ENCODE results near the gene PTPRN2. TPM values are rescaled to one million over a fixed set of nuclear protein-coding genes. Genes with fewer than 3 reads are reported as not detected.

Gene PTPRN2
- total and polyA plus RNA-seq, 9 of the 15 experiments (the other 6 are each of a cell fraction or from before 2014, with no cell fraction given), result not detected

DNA sequence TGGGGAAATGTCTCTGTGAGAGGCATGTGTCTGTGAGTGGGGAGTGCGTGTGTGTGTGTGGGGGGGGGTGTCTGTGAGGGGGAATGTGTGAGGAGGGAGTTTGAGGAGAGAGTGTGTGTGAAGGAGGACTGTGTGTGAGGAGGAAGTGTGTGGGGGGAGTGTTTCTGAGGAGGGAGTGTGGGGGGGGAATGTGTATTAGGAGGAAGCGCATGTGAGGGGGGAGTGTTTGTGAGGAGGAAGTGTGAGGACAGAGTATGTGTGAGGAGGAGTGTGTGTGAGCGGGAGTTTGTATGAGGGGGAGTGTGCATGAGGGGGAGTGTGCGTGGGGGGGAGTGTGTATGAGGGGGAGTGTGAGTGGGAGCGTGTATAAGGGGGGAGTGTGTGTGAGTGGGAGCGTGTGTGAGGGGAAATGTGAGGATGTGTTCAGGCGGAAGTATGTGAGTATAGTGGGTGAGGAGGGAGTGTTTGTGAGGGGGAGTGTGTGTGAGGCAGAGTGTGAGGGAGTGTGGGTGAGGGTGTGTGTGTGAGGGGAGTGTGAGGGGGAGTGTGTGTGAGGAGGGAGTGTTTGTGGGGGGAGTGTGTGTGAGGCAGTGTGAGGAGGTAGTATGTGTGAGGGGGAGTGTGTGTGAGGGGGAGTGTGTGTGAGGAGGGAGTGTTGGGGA is 21.8 kb upstream of the PTPRN2 start:
- H3K36me3 ChIP-seq (ENCODE audit: control insufficient read depth, insufficient read depth, low read length), result peaks cover 64% of the 10 kb centered on the region; the same call in 2 of the 3 replicates
- FAIRE-seq (no peak), DNase-seq (ENCODE audit: extremely low read depth in 1 of 4, low spot score in 3 of 4) (peak in 2 of 4 experiments; percentile 42 to 50), ATAC-seq (peak; percentile 17; the same call in 2 of the 3 replicates)
- H3K27ac ChIP-seq (ENCODE audit: extremely low read depth, low read depth, low read length), result no peak overlapping the region
- H3K4me2 ChIP-seq (ENCODE audit: insufficient read depth, low read length), result no peak overlapping the region
- H4K20me1 ChIP-seq (replicated peaks; ENCODE audit: control insufficient read depth, insufficient read depth, low read length), result no peaks in the 10 kb centered on the region
- no peak overlapping the region for H2AFZ ChIP-seq (ENCODE audit: low read depth, low read length)
- H3K9me3 ChIP-seq (replicated peaks; ENCODE audit: control insufficient read depth, insufficient read depth, low read depth, low read length), result no peaks in the 10 kb centered on the region
- no peak overlapping the region for H3K9ac ChIP-seq (ENCODE audit: insufficient read depth in 1 of 2, low read depth in 2 of 2, low read length in 2 of 2)
- intact Hi-C loops (cut with micrococcal nuclease), result no loop called here
- in situ Hi-C loops (cut with MboI), result no loop called here
- H3K27me3 ChIP-seq (ENCODE audit: control insufficient read depth in 2 of 2, insufficient read depth in 2 of 2, low read length in 2 of 2), result no peaks in the 10 kb centered on the region
- no peak overlapping the region for H3K4me3 ChIP-seq
- ChIA-PET CTCF (ENCODE audit: low intra/inter-chr PET ratio) (no interaction called here), POLR2A (interaction anchor here (2.6 kb wide), 1 partner anchor 8 kb away, joined by 10 read pairs; no protein-coding TSS in a partner anchor)
- BruUV-seq (replicated peaks), result no TSS peak
- H3K9me1 ChIP-seq (ENCODE audit: control insufficient read depth, insufficient read depth, low read length), result no peaks in the 10 kb centered on the region
- H3K4me1 ChIP-seq (replicated peaks in 1 of 2; ENCODE audit: control insufficient read depth in 2 of 2, insufficient read depth in 2 of 2, low read length in 2 of 2), result peaks cover 0 to under 1% of the 10 kb centered on the region in 2 experiments; a peak in 1 of 5 replicates
- 70% methylated on average over 4 of the region's 7 CpGs for WGBS (ENCODE audit: insufficient coverage, low coverage, missing lambda C conversion rate)
- H3K79me2 ChIP-seq (ENCODE audit: control insufficient read depth, insufficient read depth, low read length), result no peaks in the 10 kb centered on the region
- TF ChIP-seq PHB2 (IDR thresholded peaks at IDR 0.05; ENCODE audit: low read depth) (no peak), NFIX (CRISPR knock-in tag; IDR thresholded peaks at IDR 0.05; ENCODE audit: low read depth) (no peak), SPI1 (IDR thresholded peaks at IDR 0.05; ENCODE audit: borderline replicate concordance, low read depth, low read length) (peak; percentile 29; the same call in 1 of the 2 replicates), RBFOX2 (IDR thresholded peaks at IDR 0.05; ENCODE audit: low read depth, low read length) (no peak), EGR1 (conservative IDR thresholded peaks at IDR 0.05) (peak; percentile 94), CC2D1A (IDR thresholded peaks at IDR 0.05) (0 out of 2 replicates have a peak, but pooled peaks have one; percentile 13), E2F3 (CRISPR knock-in tag; IDR thresholded peaks at IDR 0.05) (no peak), DPF2 (IDR thresholded peaks at IDR 0.05) (peak; percentile 46; the same call in 1 of the 2 replicates), KDM1A (IDR thresholded peaks at IDR 0.05) (no peak), KHSRP (IDR thresholded peaks at IDR 0.05) (no peak), CCAR2 (IDR thresholded peaks at IDR 0.05; ENCODE audit: low read depth, low read length) (0 out of 2 replicates have a peak, but pooled peaks have one; percentile 18), PTTG1 (tag; IDR thresholded peaks at IDR 0.05; ENCODE audit: low read depth) (no peak), SUPT5H (IDR thresholded peaks at IDR 0.05) (peak; percentile 66; the same call in 1 of the 2 replicates), POLR2B (IDR thresholded peaks at IDR 0.05; ENCODE audit: low read depth, partially characterized antibody) (peak; percentile 57), MYBL2 (IDR thresholded peaks at IDR 0.05; ENCODE audit: low read depth) (no peak), MYBL2 (CRISPR knock-in tag; IDR thresholded peaks at IDR 0.05; ENCODE audit: borderline replicate concordance) (no peak), ARID1B (IDR thresholded peaks at IDR 0.05) (0 out of 2 replicates have a peak, but pooled peaks have one; percentile 6)
- TF ChIP-seq, protein P1, sequence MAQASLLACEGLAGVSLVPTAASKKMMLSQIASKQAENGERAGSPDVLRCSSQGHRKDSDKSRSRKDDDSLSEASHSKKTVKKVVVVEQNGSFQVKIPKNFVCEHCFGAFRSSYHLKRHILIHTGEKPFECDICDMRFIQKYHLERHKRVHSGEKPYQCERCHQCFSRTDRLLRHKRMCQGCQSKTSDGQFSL (CRISPR knock-in tag; IDR thresholded peaks at IDR 0.05), result 0 out of 2 replicates have a peak, but pooled peaks have one; percentile 55
- TF ChIP-seq, protein P1 (tag; IDR thresholded peaks at IDR 0.05), result no peak
- TF ChIP-seq, protein P2, sequence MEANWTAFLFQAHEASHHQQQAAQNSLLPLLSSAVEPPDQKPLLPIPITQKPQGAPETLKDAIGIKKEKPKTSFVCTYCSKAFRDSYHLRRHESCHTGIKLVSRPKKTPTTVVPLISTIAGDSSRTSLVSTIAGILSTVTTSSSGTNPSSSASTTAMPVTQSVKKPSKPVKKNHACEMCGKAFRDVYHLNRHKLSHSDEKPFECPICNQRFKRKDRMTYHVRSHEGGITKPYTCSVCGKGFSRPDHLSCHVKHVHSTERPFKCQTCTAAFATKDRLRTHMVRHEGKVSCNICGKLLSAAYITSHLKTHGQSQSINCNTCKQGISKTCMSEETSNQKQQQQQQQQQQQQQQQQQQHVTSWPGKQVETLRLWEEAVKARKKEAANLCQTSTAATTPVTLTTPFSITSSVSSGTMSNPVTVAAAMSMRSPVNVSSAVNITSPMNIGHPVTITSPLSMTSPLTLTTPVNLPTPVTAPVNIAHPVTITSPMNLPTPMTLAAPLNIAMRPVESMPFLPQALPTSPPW (CRISPR knock-in tag; IDR thresholded peaks at IDR 0.05), result peak; percentile 37
- TF ChIP-seq, protein P3, sequence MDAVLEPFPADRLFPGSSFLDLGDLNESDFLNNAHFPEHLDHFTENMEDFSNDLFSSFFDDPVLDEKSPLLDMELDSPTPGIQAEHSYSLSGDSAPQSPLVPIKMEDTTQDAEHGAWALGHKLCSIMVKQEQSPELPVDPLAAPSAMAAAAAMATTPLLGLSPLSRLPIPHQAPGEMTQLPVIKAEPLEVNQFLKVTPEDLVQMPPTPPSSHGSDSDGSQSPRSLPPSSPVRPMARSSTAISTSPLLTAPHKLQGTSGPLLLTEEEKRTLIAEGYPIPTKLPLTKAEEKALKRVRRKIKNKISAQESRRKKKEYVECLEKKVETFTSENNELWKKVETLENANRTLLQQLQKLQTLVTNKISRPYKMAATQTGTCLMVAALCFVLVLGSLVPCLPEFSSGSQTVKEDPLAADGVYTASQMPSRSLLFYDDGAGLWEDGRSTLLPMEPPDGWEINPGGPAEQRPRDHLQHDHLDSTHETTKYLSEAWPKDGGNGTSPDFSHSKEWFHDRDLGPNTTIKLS (IDR thresholded peaks at IDR 0.05; ENCODE audit: borderline replicate concordance, low read depth), result no peak
